ENCODE results near the gene SLC6A6. TPM values are rescaled to one million over a fixed set of nuclear protein-coding genes. Genes with fewer than 3 reads are reported as not detected.

The SLC6A6 gene
- total RNA-seq, 3 donors from 2014 or later = 4.4 to 11.2 (median 10.5) TPM

DNA sequence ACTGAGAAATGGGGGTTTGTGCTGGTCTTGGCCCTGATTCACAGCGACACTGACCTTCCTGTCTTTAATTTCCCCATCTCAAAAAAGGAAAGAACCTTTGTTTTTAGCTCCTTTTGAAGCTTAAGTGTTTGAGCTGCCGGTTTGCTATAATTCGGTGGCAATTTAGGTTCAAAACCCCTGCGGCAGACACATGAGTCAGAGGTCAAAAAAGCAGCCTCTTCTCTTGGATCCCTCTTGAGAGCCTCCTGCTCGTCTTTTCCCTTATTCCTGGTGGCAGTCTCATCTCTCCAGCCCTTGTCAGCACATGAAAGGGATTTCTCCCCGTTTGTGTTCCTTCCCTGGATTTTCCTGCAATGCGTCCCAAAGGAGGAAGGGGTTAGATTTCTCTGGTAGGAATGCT, 73.2 kb downstream of the SLC6A6 start:
- H3K9me3 ChIP-seq = no peaks in the 10 kb centered on the region
- TF ChIP-seq, protein P1, sequence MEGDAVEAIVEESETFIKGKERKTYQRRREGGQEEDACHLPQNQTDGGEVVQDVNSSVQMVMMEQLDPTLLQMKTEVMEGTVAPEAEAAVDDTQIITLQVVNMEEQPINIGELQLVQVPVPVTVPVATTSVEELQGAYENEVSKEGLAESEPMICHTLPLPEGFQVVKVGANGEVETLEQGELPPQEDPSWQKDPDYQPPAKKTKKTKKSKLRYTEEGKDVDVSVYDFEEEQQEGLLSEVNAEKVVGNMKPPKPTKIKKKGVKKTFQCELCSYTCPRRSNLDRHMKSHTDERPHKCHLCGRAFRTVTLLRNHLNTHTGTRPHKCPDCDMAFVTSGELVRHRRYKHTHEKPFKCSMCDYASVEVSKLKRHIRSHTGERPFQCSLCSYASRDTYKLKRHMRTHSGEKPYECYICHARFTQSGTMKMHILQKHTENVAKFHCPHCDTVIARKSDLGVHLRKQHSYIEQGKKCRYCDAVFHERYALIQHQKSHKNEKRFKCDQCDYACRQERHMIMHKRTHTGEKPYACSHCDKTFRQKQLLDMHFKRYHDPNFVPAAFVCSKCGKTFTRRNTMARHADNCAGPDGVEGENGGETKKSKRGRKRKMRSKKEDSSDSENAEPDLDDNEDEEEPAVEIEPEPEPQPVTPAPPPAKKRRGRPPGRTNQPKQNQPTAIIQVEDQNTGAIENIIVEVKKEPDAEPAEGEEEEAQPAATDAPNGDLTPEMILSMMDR (IDR thresholded peaks at IDR 0.05) = no peak
- no peak overlapping the region for H3K4me3 ChIP-seq
- H3K4me1 ChIP-seq (ENCODE audit: low read depth) = no peaks in the 10 kb centered on the region
- no peak for ATAC-seq
- H3K36me3 ChIP-seq (ENCODE audit: low read depth) = no peaks in the 10 kb centered on the region
- intact Hi-C loops (cut with DNase I, micrococcal nuclease) = no loop called here
- no peak for DNase-seq

DNA sequence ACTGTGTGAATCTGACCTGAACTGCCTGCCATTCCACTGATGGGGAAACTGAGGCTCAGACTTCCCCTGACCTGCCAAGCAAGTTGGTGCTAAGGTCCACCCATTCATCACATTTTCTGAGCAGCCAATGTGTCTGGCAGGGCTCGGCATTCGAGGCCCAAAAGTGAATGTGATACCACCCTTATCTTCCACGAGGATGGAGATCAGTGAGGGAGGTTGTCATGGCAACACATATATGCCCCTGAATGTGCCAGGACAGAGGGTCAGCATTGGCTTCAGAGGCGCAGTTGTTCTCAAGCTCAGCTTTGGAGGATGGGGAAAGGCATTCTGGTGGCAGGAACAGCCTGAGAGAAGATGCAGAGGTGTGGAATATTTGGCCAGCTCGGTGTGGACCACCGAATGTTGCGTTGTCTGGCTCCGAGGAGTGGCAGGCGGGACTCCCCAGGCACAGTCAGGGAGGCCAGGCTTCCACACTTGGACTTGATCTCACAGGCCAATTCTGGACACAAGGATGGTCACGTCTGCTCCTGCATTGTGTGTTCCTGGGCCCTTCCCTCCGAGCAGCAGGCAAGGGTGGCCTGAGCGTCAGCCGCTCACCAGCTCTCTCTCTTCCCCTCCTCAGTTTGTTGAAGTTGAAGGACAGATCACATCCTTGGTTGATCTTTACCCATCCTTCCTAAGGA, 74.3 kb downstream of the SLC6A6 start:
- DNase-seq = no peak
- TF ChIP-seq, protein P1 (IDR thresholded peaks at IDR 0.05) = no peak
- no peak for ATAC-seq
- intact Hi-C loops (cut with DNase I, micrococcal nuclease) = no loop called here
- Histone ChIP-seq H3K9me3 (no peaks in the 10 kb centered on the region), H3K4me1 (ENCODE audit: low read depth) (no peaks in the 10 kb centered on the region), H3K36me3 (ENCODE audit: low read depth) (no peaks in the 10 kb centered on the region), H3K4me3 (no peak overlapping the region)

DNA sequence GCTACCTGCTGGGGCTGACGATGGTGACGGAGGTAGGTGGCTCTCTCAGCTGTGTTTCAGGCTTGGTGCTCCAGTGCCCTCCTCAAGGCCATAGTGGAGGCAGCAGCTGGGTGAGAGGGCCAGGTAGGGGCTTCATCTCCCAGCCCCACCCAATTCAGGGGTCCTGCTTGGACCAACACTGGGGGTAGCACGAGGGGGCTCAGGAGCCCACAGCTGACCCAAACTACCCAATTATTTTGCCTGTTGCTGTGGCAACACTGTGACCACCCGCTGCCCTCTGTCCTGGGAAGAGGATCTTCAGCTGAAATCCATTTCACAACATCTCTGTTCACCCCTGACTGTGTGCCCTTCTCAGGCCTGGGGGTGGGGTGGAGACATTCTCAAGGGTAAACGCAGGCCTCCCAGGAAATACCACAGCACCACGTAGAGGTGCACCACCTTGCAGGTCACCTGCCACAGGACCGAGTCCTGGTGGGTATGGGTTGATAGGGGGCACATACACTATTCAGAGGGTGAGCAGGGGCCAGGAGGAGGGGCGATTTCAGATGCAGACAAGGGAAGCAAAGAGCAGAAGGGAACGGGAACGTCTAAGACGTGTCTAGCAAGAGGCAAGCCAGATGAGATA, 75.0 kb downstream of the SLC6A6 start:
- no peaks in the 10 kb centered on the region for H3K36me3 ChIP-seq (ENCODE audit: low read depth)
- intact Hi-C loops (cut with DNase I, micrococcal nuclease) = no loop called here
- ATAC-seq (no peak), DNase-seq (no peak)
- H3K4me3 ChIP-seq = no peak overlapping the region
- H3K4me1 ChIP-seq (ENCODE audit: low read depth) = no peaks in the 10 kb centered on the region
- TF ChIP-seq, protein P1 (IDR thresholded peaks at IDR 0.05) = no peak
- no peaks in the 10 kb centered on the region for H3K9me3 ChIP-seq

DNA sequence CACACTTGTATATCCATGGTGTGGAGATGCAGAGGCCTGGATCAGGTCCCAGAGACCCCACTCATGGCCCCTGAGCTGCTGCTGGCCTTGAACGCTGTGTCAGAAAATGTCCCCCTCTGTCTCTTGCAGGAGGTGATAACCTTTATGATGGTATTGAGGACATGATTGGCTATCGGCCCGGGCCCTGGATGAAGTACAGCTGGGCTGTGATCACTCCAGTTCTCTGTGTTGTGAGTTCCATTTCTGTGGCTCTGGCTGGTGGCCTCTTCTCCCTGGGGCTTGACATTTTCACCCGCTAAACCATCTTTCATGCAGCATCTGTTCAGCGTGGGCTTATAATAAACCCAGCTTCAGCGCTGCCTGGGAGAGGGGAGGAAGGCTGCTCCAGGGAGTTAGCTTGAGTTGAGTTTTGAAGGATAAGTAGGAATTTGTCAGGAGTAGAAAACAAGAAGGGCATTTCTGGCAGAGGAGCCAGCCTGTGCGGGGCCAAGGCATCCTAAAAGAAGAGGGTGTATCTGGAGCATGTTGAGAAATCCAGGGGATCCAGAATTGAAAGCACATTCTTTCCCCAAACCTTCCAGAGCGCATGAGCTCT, 76.6 kb downstream of the SLC6A6 start:
- Histone ChIP-seq H3K9me3 (no peaks in the 10 kb centered on the region), H3K4me3 (no peak overlapping the region), H3K4me1 (ENCODE audit: low read depth) (no peaks in the 10 kb centered on the region), H3K36me3 (ENCODE audit: low read depth) (no peaks in the 10 kb centered on the region)
- DNase-seq = no peak
- TF ChIP-seq, protein P1 (IDR thresholded peaks at IDR 0.05) = no peak
- ATAC-seq = no peak
- intact Hi-C loops (cut with DNase I, micrococcal nuclease) = no loop called here

DNA sequence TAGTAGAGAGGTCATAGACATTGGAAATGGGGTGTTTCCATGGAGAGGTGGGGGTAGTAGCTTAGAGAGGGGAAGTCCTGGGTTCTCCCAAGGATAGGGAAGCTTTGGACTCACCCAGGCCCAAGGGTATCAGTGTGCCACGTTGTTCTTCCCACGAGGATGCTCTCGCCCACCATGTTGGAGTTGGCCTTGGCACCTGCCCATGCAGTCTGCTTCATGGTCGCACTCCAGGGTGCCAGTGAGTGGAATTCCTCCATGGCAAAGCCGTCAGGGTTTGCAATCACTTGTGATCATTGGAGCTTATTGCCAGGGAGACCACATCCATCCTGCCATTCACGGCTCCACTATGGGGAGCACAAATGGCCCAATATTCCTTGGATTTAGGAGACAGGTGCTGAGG, 77.2 kb downstream of the SLC6A6 start:
- ATAC-seq (no peak), DNase-seq (no peak)
- H3K4me3 ChIP-seq = no peak overlapping the region
- no peaks in the 10 kb centered on the region for H3K9me3 ChIP-seq
- H3K4me1 ChIP-seq (ENCODE audit: low read depth) = no peaks in the 10 kb centered on the region
- no peaks in the 10 kb centered on the region for H3K36me3 ChIP-seq (ENCODE audit: low read depth)
- intact Hi-C loops (cut with DNase I, micrococcal nuclease) = no loop called here
- TF ChIP-seq, protein P1 (IDR thresholded peaks at IDR 0.05) = no peak
